ENCODE measurements around the gene MAL.

MAL gene

GRCh38 chr2:95022309-95023221, 2.9 kb upstream of the MAL start:
- TF ChIP-seq CTCF (conservative IDR thresholded peaks at IDR 0.05): peak; percentile 91
- no peak overlapping the region for H3K27ac ChIP-seq

GRCh38 chr2:95023222-95023597, 2.3 kb upstream of the MAL start:
- no peak overlapping the region for H3K27ac ChIP-seq
- TF ChIP-seq CTCF (conservative IDR thresholded peaks at IDR 0.05): no peak; the same call in none of the 2 replicates

DNA sequence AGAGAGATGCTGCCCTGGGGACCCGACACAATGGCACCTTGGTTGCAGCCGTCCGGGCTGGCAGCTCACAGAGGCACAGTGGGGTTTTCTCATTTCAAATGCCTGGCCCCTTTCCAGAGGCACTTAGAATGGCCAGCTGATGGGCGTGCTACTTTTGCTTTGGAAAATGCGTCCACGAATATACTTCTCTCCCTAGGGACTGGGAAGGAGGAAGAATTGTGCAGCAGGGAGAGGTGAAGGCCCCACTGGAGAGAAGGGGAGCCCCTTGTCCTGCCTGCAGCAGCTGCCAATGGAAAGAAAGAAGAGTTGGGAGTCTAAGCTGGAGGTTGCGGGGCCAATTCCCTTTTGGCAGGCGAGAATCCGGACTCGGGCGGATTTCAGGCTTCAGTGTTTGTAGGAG, 1.1 kb upstream of the MAL start:
- no peak overlapping the region for H3K27ac ChIP-seq

GRCh38 chr2:95024960-95025405, 525 bp upstream of the MAL start:
- no peak overlapping the region for H3K27ac ChIP-seq
- TF ChIP-seq CTCF (conservative IDR thresholded peaks at IDR 0.05): no peak

More for the DNA sequence above, 1.1 kb upstream of the MAL start:
- no peak for TF ChIP-seq CTCF (conservative IDR thresholded peaks at IDR 0.05)

DNA sequence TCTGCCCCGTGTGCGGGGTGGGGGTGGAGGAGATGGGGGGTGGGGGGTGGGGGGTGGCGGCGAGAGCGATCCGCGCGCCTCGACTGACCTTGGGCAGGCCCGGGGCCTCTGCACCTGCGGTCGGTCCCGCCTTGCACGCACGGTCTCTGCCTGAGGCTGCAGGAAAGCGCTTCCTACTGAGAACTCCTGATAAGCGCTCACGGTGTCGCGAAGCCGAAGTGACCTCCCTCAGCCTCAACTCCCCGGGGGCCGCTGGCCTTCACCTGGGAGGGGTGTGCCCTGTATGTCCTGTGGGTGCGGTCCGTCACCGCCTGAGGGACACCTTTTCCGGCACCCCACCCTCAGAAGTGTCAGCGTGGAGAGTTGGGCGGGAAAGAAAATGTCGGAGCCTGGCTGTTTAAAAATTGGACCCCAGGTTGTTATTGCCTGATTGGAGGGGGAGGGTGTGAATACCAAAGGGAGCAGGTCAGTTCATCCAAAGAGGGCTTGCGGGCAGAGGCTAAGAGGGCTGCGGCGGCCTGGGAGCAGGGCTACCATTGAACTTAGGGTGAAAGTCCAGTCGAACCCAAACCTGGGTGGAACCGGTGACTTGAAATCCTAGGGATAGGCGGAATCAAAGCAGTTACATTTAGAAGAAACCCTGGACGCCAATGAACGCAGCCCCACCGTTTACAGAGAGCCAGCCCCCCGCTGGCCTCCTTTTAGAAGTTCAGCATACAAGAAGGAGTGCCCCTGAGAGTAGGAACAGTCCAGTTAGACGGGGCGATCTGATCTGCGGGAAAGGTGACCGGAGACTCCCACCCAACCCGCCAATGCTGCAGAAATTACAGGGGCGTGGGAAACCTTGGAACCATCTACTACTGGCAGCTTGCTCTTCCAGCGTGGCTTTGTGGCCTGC, 1.2 kb downstream of the MAL start:
- no peak for TF ChIP-seq CTCF (conservative IDR thresholded peaks at IDR 0.05)
- no peak overlapping the region for H3K27ac ChIP-seq

GRCh38 chr2:95027369-95027720, 1.8 kb downstream of the MAL start:
- no peak for TF ChIP-seq CTCF (conservative IDR thresholded peaks at IDR 0.05)
- no peak overlapping the region for H3K27ac ChIP-seq

GRCh38 chr2:95029898-95030341, 4.4 kb downstream of the MAL start:
- H3K27ac ChIP-seq: no peak overlapping the region
- TF ChIP-seq CTCF (conservative IDR thresholded peaks at IDR 0.05): no peak
